HepG2 (cell line): ENCODE measurements around the gene HCAR1. TPM values are rescaled to one million over a fixed set of nuclear protein-coding genes. Genes with fewer than 3 reads are reported as not detected.

Source experiments
- BRCA1 ChIP-seq: sonication (generic); formaldehyde crosslinking; IDR thresholded peaks from 2 replicates; pipeline ENCODE4 v1.4.0; 2020; ENCODE audit warnings: missing genetic modification reagents
- DMAP1 ChIP-seq: IDR thresholded peaks from 2 replicates; pipeline ENCODE4 v1.6.1; 2016
- DRAP1 ChIP-seq: IDR thresholded peaks from 2 replicates; pipeline ENCODE4 v1.6.1; 2016; ENCODE audit warnings: missing genetic modification reagents, missing compliant biosample characterization
- ERF ChIP-seq: IDR thresholded peaks from 2 replicates; pipeline ENCODE4 v1.6.1; 2018; ENCODE audit warnings: missing biosample characterization, missing genetic modification reagents
- GATAD2A ChIP-seq: IDR thresholded peaks from 2 replicates; pipeline ENCODE4 v1.6.1; 2016
- HDAC2 ChIP-seq: sonication (generic); formaldehyde crosslinking; IDR thresholded peaks from 2 replicates; pipeline ENCODE4 v1.4.0; 2020; ENCODE audit warnings: missing genetic modification reagents
- KLF11 ChIP-seq: IDR thresholded peaks from 2 replicates; pipeline ENCODE4 v1.6.1; 2016; ENCODE audit warnings: missing compliant biosample characterization
- MAFG ChIP-seq: sonication (generic); formaldehyde crosslinking; IDR thresholded peaks from 2 replicates; pipeline ENCODE4 v1.5.1; 2020; ENCODE audit warnings: mild to moderate bottlenecking, missing genetic modification reagents
- MED13 ChIP-seq: sonication (generic); formaldehyde crosslinking; IDR thresholded peaks from 2 replicates; pipeline ENCODE4 v1.5.0; 2020; ENCODE audit warnings: missing genetic modification reagents
- MLX ChIP-seq: IDR thresholded peaks from 2 replicates; pipeline ENCODE4 v1.6.1; 2016
- NONO ChIP-seq, 2 experiments: fragments of 450-650 bp in 1 of 2; sonication (generic) in 1 of 2; formaldehyde crosslinking in 1 of 2; IDR thresholded peaks in 1 of 2; conservative IDR thresholded peaks in 1 of 2; 2 replicates each; pipeline versions ENCODE4 v1.6.1 to v1.8.0; 2017 to 2022; ENCODE audit warnings: mild to moderate bottlenecking in 1 of 2, missing genetic modification reagents in 1 of 2, moderate library complexity in 1 of 2
- PAWR ChIP-seq: sonication (generic); formaldehyde crosslinking; IDR thresholded peaks from 2 replicates; pipeline ENCODE4 v1.4.0; 2020; ENCODE audit warnings: missing genetic modification reagents, mild to moderate bottlenecking, borderline replicate concordance
- PCBP2 ChIP-seq: fragments of 200-400 bp; formaldehyde crosslinking; optimal IDR thresholded peaks from 2 replicates; pipeline ENCODE3; 2018; ENCODE audit warnings: low read length, low read depth; ENCODE audit not compliant: poor library complexity, severe bottlenecking
- RELA ChIP-seq: sonication (generic); formaldehyde crosslinking; IDR thresholded peaks from 2 replicates; pipeline ENCODE4 v1.4.0; 2020; ENCODE audit warnings: missing genetic modification reagents
- RFX5 ChIP-seq: IDR thresholded peaks from 2 replicates; pipeline ENCODE4 v1.6.1; 2011; ENCODE audit warnings: low read depth, low read length, improper control_type of control experiment
- RXRB ChIP-seq: IDR thresholded peaks from 2 replicates; pipeline ENCODE4 v1.6.1; 2016; ENCODE audit warnings: borderline replicate concordance, missing genetic modification reagents, missing compliant biosample characterization
- SRF ChIP-seq: IDR thresholded peaks from 2 replicates; pipeline ENCODE4 v1.6.1; 2011; ENCODE audit warnings: mild to moderate bottlenecking, low read depth, low read length, moderate library complexity
- TCF7 ChIP-seq: sonication (generic); IDR thresholded peaks from 2 replicates; pipeline ENCODE4 v1.6.1; 2016; ENCODE audit warnings: antibody characterized with exemption, low read depth
- ZBTB7B ChIP-seq: sonication (generic); formaldehyde crosslinking; IDR thresholded peaks from 2 replicates; pipeline ENCODE4 v1.4.0; 2020; ENCODE audit warnings: missing genetic modification reagents
- ZNF10 ChIP-seq: sonication (generic); formaldehyde crosslinking; IDR thresholded peaks from 2 replicates; pipeline ENCODE4 v1.4.0; 2020; ENCODE audit warnings: mild to moderate bottlenecking, low read depth, missing genetic modification reagents, borderline replicate concordance
- ZNF781 ChIP-seq: sonication (generic); formaldehyde crosslinking; IDR thresholded peaks from 2 replicates; pipeline ENCODE4 v1.5.1; 2020; ENCODE audit warnings: borderline replicate concordance, mild to moderate bottlenecking, missing genetic modification reagents; ENCODE audit errors: not compliant biosample characterization
- ZNF883 ChIP-seq: sonication (generic); formaldehyde crosslinking; IDR thresholded peaks from 2 replicates; pipeline ENCODE4 v1.5.1; 2020; ENCODE audit warnings: mild to moderate bottlenecking, missing genetic modification reagents; ENCODE audit errors: not compliant biosample characterization
- ZSCAN22 ChIP-seq: sonication (generic); formaldehyde crosslinking; IDR thresholded peaks from 2 replicates; pipeline ENCODE4 v1.4.0; 2020; ENCODE audit warnings: mild to moderate bottlenecking, missing genetic modification reagents
- polyA plus RNA-seq, 8 experiments: library from polyadenylated mRNA; depleted of rRNA in 3 of 8; stranded (reverse) in 7 of 8; unstranded in 1 of 8; fragments of >200 nt; fragmentation: Illumina TruSeq in 4 of 8; extraction: Trizol in 4 of 8; gene quantifications; 2 replicates each; pipeline versions ENCODE4 v1.2.1 to v1.2.3, GENCODE V29; 2011 to 2016; ENCODE audit warnings: low read depth in 4 of 8, missing spikeins in 1 of 8, mixed read lengths in 1 of 8; ENCODE audit not compliant: insufficient read depth in 1 of 8
- total RNA-seq, 5 experiments: library from RNA; depleted of rRNA; stranded (reverse); fragments of >200 nt; fragmentation: Illumina TruSeq; extraction: Trizol; gene quantifications; 2 replicates each; pipeline ENCODE4 v1.2.3, GENCODE V29; 2016; ENCODE audit warnings: low read depth in 1 of 5
- TF ChIP-seq, protein P1 (sequence below): sonication (generic); formaldehyde crosslinking; IDR thresholded peaks from 2 replicates; pipeline ENCODE4 v1.4.0; 2020; ENCODE audit warnings: low read depth, mild to moderate bottlenecking, missing genetic modification reagents
- TF ChIP-seq, protein P2 (sequence below): sonication (generic); formaldehyde crosslinking; IDR thresholded peaks from 2 replicates; pipeline ENCODE4 v1.8.0; 2022; ENCODE audit warnings: low read depth, missing genetic modification reagents
- TF ChIP-seq, protein P3 (sequence below): sonication (generic); formaldehyde crosslinking; IDR thresholded peaks from 2 replicates; pipeline ENCODE4 v1.8.1; 2023; ENCODE audit warnings: missing genetic modification reagents, inconsistent platforms, borderline replicate concordance
- TF ChIP-seq, protein P4 (sequence below): sonication (generic); formaldehyde crosslinking; IDR thresholded peaks from 2 replicates; pipeline ENCODE4 v1.8.1; 2023; ENCODE audit warnings: mild to moderate bottlenecking, inconsistent platforms, moderate library complexity, missing genetic modification reagents, borderline replicate concordance

HCAR1 gene
- total and polyA plus RNA-seq, 2 of the 13 experiments (the other 11 are each of a cell fraction or from before 2014, with no cell fraction given): 0.53 to 4.4 TPM

- TF ChIP-seq NONO (IDR thresholded peaks at IDR 0.05) (no peak), NONO (CRISPR knock-in tag; conservative IDR thresholded peaks at IDR 0.05) (no peak), DRAP1 (peak; percentile 35; the same call in 1 of the 2 replicates), PCBP2 (no peak), RFX5 (no peak), GATAD2A (CRISPR knock-in tag) (peak; percentile 77), ZBTB7B (CRISPR knock-in tag) (peak; percentile 40), ZNF883 (CRISPR knock-in tag) (no peak), ZNF781 (CRISPR knock-in tag) (no peak), ZNF10 (CRISPR knock-in tag) (no peak), MAFG (CRISPR knock-in tag) (no peak), ZSCAN22 (no peak), MED13 (CRISPR knock-in tag) (no peak), RXRB (CRISPR knock-in tag) (peak; percentile 75; the same call in 1 of the 2 replicates), BRCA1 (CRISPR knock-in tag) (no peak), DMAP1 (CRISPR knock-in tag) (0 out of 2 replicates have a peak, but pooled peaks have one; percentile 53), RELA (CRISPR knock-in tag) (no peak), ERF (0 out of 2 replicates have a peak, but pooled peaks have one; percentile 24), TCF7 (no peak), HDAC2 (CRISPR knock-in tag) (peak; percentile 62), MLX (CRISPR knock-in tag) (peak; percentile 67), KLF11 (CRISPR knock-in tag) (no peak), PAWR (no peak), SRF (no peak)
- TF ChIP-seq, protein P1, sequence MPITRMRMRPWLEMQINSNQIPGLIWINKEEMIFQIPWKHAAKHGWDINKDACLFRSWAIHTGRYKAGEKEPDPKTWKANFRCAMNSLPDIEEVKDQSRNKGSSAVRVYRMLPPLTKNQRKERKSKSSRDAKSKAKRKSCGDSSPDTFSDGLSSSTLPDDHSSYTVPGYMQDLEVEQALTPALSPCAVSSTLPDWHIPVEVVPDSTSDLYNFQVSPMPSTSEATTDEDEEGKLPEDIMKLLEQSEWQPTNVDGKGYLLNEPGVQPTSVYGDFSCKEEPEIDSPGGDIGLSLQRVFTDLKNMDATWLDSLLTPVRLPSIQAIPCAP (CRISPR knock-in tag): no peak
- TF ChIP-seq, protein P2, sequence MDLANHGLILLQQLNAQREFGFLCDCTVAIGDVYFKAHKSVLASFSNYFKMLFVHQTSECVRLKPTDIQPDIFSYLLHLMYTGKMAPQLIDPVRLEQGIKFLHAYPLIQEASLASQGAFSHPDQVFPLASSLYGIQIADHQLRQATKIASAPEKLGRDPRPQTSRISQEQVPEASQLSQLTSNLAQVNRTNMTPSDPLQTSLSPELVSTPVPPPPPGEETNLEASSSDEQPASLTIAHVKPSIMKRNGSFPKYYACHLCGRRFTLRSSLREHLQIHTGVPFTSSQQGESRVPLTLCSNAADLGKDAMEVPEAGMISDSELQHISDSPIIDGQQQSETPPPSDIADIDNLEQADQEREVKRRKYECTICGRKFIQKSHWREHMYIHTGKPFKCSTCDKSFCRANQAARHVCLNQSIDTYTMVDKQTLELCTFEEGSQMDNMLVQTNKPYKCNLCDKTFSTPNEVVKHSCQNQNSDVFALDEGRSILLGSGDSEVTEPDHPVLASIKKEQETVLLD: no peak
- TF ChIP-seq, protein P3, sequence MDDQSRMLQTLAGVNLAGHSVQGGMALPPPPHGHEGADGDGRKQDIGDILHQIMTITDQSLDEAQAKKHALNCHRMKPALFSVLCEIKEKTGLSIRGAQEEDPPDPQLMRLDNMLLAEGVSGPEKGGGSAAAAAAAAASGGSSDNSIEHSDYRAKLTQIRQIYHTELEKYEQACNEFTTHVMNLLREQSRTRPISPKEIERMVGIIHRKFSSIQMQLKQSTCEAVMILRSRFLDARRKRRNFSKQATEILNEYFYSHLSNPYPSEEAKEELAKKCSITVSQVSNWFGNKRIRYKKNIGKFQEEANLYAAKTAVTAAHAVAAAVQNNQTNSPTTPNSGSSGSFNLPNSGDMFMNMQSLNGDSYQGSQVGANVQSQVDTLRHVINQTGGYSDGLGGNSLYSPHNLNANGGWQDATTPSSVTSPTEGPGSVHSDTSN (CRISPR knock-in tag): no peak
- TF ChIP-seq, protein P4, sequence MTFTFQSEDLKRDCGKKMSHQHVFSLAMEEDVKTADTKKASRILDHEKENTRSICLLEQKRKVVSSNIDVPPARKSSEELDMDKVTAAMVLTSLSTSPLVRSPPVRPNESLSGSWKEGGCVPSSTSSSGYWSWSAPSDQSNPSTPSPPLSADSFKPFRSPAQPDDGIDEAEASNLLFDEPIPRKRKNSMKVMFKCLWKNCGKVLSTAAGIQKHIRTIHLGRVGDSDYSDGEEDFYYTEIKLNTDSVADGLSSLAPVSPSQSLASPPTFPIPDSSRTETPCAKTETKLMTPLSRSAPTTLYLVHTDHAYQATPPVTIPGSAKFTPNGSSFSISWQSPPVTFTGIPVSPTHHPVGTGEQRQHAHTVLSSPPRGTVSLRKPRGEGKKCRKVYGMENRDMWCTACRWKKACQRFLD (CRISPR knock-in tag): no peak
These were observed 9.5 kb downstream of the HCAR1 start (continued) for GRCh38 chr12:122721057-122721545.
